GM12891 (cell line): ENCODE results near the gene IL4. TPM values are rescaled to one million over a fixed set of nuclear protein-coding genes. Genes with fewer than 3 reads are reported as not detected.
"Not testable (repeated sequence)": the region's sequence is repeated elsewhere in the genome, so short reads cannot be mapped to it uniquely, and the experiment has no call there.

ENCODE experiments used
- DNase-seq: peaks from one replicate; pipeline ENCODE4 v3.0.0; 2011; ENCODE audit warnings: low spot score; ENCODE audit not compliant: insufficient read length
- FAIRE-seq: peaks from 2 replicates; lab custom pipeline; 2011; peaks lifted over from hg19 to GRCh38; lab: Jason Lieb, UNC
- PAX5 ChIP-seq: IDR thresholded peaks from 2 replicates; pipeline ENCODE4 v1.6.1; 2011; ENCODE audit warnings: low read length, moderate library complexity, mild to moderate bottlenecking; ENCODE audit not compliant: insufficient read depth, severe bottlenecking
- POLR2A ChIP-seq: IDR thresholded peaks from 2 replicates; pipeline ENCODE4 v1.6.1; 2011; ENCODE audit warnings: low read depth, low read length, control low read depth
- POLR2AphosphoS5 ChIP-seq: IDR thresholded peaks from 2 replicates; pipeline ENCODE4 v1.6.1; 2011; ENCODE audit warnings: low read depth, low read length, control low read depth
- POU2F2 ChIP-seq: IDR thresholded peaks from 2 replicates; pipeline ENCODE4 v1.6.1; 2011; ENCODE audit warnings: low read depth, mild to moderate bottlenecking, control low read depth, low read length, moderate library complexity
- SPI1 ChIP-seq: IDR thresholded peaks from 2 replicates; pipeline ENCODE4 v1.6.1; 2011; ENCODE audit warnings: low read depth, low read length, control low read depth
- TAF1 ChIP-seq: IDR thresholded peaks from 2 replicates; pipeline ENCODE4 v1.6.1; 2011; ENCODE audit warnings: low read depth, low read length, control low read depth
- polyA plus RNA-seq: library from polyadenylated mRNA; unstranded; fragments of >200 nt; gene quantifications from one replicate; pipeline ENCODE4 v1.2.1, GENCODE V29; 2012; ENCODE audit warnings: low read depth, missing spikeins, inconsistent platforms; ENCODE audit not compliant: missing spikeins

The IL4 gene
- 1.9 TPM for polyA plus RNA-seq

- TF ChIP-seq TAF1: no peak
- TF ChIP-seq SPI1: no peak
- no peak for TF ChIP-seq POLR2AphosphoS5
- no peak for TF ChIP-seq POLR2A
- TF ChIP-seq POU2F2: no peak
- no peak for TF ChIP-seq PAX5
- DNase-seq (no peak), FAIRE-seq (peak; percentile 28)
Observed at GRCh38 chr5:132673939-132674630, at the start of gene IL4. IL4 (plus strand) TSS chr5:132673989; CDS start chr5:132674051, 62 bp downstream.

DNA sequence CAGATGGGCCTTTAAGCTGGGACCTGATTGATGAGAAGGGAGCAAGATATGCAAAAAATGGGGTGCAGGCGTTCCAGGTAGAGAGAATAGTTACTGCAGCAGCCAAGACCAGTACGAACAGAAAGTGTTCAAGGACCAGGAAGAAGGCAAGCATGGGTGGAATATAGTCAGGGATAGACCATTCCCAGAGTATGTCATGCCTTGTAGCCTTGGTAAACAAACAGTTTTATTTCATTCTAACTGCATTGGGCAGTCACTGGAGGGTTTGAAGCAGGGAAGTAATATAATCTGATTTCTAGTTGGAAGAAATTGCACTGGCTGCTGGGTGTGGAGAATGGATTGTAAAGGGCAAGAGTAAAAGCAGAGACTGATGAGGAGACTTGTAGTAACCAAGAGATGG is 46.3 kb upstream of the IL4 start:
- no peak for FAIRE-seq
- no peak for DNase-seq
- TF ChIP-seq POU2F2 (no peak), SPI1 (no peak), POLR2A (no peak), PAX5 (no peak), TAF1 (no peak), POLR2AphosphoS5 (no peak)

DNA sequence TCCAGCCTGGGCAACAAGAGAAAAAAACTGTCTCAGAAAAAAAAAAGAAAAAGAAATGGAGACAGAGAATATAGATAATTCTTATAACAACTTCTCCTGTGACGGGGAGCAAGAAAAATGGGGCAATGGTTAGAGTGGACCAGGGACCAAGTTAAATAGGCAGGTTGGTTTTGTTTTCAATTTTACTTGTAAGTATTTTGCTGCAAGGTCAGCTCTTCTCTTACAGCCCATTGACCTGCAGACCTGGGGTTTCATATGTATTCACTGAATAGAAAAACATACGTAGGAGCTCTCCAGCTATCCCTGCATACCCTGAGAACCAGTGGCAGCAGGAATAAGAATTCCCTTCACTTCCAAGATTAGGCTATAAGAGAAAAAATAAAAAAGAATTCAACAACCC is 45.0 kb upstream of the IL4 start:
- FAIRE-seq (peak; percentile 75), DNase-seq (no peak)
- no peak for TF ChIP-seq PAX5
- no peak for TF ChIP-seq POU2F2

DNA sequence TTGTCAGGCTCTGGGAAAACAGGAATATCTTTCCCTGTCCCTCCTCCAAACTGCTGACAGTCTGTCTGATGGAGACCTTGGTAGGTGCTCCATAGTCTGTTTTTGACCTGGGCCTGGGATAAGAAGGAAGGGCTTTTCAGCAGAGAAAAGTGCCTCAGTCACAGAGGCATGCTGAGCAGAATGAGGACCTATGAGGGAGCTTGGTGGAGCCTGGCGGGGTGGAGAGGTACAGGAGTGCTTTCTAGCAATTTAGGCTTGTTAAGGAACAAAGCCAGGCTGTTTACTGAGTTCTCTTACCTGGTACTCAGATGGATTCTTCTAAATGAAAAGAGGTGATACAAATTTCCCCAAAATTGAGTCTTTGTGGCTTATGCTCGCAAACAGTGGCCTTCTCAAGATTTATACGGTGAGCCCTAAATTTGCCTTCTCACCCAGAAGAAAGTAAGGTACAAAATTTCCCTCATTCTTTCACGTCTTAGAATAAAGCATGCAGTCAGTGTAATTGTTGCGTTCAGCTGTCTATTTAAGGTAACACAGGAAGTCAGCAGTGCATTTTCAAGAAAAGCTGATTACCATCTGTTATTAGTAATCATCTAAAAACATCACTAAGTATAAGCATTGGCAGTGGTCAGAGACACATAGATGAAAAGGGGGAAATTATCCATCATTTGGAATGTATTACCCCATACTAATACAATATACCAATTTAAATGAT is 44.4 kb upstream of the IL4 start:
- DNase-seq (no peak), FAIRE-seq (peak; percentile 82)
- peak; percentile 41; the same call in 1 of the 2 replicates for TF ChIP-seq POLR2A
- no peak for TF ChIP-seq TAF1

DNA sequence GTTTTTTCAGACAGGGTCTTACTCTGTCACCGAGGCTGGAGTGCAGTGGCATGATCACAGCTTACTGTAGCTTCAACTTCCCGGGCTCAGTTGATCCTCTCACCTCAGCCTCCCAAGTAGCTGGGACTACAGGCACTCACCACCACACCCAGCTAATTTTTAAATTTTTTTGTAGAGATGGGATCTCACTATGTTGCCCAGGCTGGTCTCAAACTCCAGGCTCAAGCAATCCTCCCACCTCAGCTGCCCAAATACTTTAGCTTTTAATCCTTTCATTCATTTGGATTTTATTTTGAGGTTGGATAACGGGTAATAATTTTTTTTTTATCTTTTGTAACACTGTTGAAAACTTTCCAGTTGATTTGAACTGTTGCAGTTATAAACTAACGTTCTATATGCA is 40.2 kb upstream of the IL4 start:
- FAIRE-seq, DNase-seq: not testable (repeated sequence)

GRCh38 chr5:132635873-132636272 is 37.9 kb upstream of the IL4 start:
- FAIRE-seq: no peak
- no peak for DNase-seq
- TF ChIP-seq SPI1 (no peak), POLR2AphosphoS5 (no peak), PAX5 (no peak), POU2F2 (no peak), POLR2A (no peak), TAF1 (no peak)

DNA sequence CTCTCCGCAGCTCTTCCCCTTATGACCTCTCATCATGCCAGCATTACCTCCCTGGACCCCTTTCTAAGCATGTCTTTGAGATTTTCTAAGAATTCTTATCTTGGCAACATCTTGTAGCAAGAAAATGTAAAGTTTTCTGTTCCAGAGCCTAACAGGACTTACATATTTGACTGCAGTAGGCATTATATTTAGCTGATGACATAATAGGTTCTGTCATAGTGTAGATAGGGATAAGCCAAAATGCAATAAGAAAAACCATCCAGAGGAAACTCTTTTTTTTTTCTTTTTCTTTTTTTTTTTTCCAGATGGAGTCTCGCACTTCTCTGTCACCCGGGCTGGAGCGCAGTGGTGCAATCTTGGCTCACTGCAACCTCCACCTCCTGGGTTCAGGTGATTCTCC is 36.5 kb upstream of the IL4 start:
- DNase-seq (no peak), FAIRE-seq (no peak)
- no peak for TF ChIP-seq POLR2AphosphoS5
- no peak for TF ChIP-seq POLR2A
- no peak for TF ChIP-seq SPI1
- TF ChIP-seq POU2F2: no peak

DNA sequence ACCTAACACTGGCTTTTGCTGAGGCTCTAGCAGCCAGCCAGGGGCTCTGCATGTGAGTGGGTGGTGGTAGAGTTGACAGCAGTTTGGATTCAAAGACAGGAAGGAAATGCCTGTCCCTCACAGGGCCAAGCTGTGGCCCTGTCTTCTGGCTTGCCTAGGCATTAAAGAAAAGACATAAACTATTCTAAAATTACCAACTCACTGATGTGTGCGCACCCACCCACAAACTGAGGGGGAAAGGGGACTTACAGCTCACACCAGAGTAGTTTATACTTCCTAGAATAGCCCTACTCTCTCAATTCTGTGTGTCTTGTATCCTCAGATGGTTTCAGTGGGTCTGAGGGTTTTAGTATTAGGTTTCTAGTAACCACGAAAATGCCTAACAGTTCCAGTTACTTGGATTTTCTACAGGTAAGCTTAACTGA is 34.1 kb upstream of the IL4 start:
- DNase-seq (no peak), FAIRE-seq (peak; percentile 98)
- no peak; the same call in 1 of the 2 replicates for TF ChIP-seq POLR2A
- TF ChIP-seq PAX5: peak; percentile 18
- TF ChIP-seq POU2F2: 0 out of 2 replicates have a peak, but pooled peaks have one; percentile 64
- 0 out of 2 replicates have a peak, but pooled peaks have one; percentile 27 for TF ChIP-seq SPI1
- no peak for TF ChIP-seq TAF1
- TF ChIP-seq POLR2AphosphoS5: no peak

DNA sequence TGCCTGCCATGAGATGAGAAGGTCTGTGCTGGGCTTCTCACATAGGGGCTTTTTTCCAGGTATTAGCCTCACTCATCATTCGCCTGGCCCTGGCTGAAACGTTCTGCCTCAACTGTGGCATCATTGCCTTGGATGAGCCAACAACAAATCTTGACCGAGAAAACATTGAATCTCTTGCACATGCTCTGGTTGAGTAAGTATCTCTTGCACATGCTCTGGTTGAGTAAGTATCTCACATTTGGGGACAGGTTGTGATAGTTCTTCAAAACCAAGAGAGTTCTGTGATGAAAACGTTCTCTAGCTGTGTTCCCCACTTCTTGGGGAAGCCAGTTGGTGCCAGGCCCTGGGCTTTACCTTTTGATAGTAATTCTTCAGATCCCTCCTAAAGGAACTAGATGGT is 33.2 kb upstream of the IL4 start:
- TF ChIP-seq POLR2A (peak; percentile 42; the same call in 1 of the 2 replicates), PAX5 (no peak)
- FAIRE-seq (peak; percentile 94), DNase-seq (no peak)

DNA sequence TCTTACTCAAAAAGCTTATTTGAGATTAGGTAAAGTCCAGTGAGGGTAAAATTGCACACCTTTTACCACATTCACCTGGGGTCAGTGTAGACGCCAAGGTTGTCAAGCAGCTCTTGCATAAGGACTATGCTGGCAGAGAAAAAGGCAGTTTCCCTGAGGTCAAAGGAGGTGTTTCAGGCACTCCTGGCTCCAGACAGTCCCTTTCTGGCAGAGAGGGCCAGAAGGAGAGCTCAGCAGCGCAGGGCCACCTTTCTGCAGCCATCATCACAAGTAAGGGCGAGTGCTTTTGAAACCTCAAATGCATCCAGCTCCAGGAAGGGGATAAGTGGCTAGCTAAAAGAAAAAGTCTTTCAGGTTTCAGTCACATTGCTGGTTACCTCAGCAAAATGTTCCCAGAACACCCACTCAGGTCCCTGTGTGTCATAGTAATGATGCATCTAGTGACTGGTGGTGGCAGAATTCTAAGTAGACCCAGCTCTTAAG is 32.5 kb upstream of the IL4 start:
- DNase-seq (no peak), FAIRE-seq (no peak)

More for the DNA sequence above, 32.5 kb upstream of the IL4 start:
- no peak for TF ChIP-seq POLR2AphosphoS5
- no peak for TF ChIP-seq SPI1
- TF ChIP-seq TAF1: no peak; the same call in 1 of the 2 replicates
- TF ChIP-seq PAX5: no peak
- no peak for TF ChIP-seq POLR2A
- TF ChIP-seq POU2F2: peak; percentile 75; the same call in 1 of the 2 replicates
